Measurements from ENCODE around the gene AK8. TPM values are rescaled to one million over a fixed set of nuclear protein-coding genes. Genes with fewer than 3 reads are reported as not detected.

The AK8 gene
- polyA plus RNA-seq, 1 of the 3 experiments (the other 2 are of a cell fraction): 0.77 TPM

DNA sequence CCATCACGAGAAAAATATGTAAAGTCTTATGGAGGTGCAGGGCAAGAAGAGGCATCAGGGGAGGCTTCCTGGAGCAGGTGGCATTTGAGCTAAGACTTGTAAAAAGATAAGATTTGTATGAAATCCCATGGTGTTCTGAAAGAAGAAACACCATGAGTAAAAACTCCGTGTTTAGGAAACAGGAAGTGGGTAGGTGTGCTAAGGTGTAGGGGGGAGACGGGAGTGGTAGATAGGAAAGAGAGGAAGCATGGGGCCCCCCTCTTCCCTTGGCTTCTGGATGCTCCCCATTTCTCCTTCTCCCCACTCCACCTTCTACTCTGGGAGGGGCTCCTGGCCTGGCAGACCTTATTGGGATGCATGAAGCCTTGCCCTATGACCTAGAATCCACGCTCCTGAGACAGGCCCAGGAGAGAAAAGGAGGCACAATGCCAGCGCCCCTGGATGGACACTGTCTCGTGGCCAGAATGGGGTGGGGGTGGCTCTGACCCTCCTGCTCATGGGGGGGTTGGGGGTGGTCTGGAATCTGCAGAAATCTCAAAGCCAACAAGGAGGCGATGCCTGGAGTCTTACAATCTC lies 104.2 kb downstream of the AK8 start:
- H3K4me1 ChIP-seq (ENCODE audit: control insufficient read depth in 1 of 2, insufficient read depth in 2 of 2, low read depth in 1 of 2, low read length in 1 of 2): peaks cover 0 to 5% of the 10 kb centered on the region in 2 experiments; a peak in 1 of 4 replicates
- no peaks in the 10 kb centered on the region for H3K27me3 ChIP-seq (ENCODE audit: insufficient read depth)
- no peak for TF ChIP-seq POLR2AphosphoS5 (IDR thresholded peaks at IDR 0.05; ENCODE audit: low read depth, low read length)
- TF ChIP-seq, protein P1, sequence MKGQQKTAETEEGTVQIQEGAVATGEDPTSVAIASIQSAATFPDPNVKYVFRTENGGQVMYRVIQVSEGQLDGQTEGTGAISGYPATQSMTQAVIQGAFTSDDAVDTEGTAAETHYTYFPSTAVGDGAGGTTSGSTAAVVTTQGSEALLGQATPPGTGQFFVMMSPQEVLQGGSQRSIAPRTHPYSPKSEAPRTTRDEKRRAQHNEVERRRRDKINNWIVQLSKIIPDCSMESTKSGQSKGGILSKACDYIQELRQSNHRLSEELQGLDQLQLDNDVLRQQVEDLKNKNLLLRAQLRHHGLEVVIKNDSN (IDR thresholded peaks at IDR 0.05; ENCODE audit: borderline replicate concordance, low read depth): no peak
- no peak for TF ChIP-seq FOXM1 (IDR thresholded peaks at IDR 0.05; ENCODE audit: low read depth)
- no peak for TF ChIP-seq CHD2 (IDR thresholded peaks at IDR 0.05; ENCODE audit: low read length, partially characterized antibody)
- TF ChIP-seq RAD21 (IDR thresholded peaks at IDR 0.05; ENCODE audit: low read length): no peak
- TF ChIP-seq, protein P2, sequence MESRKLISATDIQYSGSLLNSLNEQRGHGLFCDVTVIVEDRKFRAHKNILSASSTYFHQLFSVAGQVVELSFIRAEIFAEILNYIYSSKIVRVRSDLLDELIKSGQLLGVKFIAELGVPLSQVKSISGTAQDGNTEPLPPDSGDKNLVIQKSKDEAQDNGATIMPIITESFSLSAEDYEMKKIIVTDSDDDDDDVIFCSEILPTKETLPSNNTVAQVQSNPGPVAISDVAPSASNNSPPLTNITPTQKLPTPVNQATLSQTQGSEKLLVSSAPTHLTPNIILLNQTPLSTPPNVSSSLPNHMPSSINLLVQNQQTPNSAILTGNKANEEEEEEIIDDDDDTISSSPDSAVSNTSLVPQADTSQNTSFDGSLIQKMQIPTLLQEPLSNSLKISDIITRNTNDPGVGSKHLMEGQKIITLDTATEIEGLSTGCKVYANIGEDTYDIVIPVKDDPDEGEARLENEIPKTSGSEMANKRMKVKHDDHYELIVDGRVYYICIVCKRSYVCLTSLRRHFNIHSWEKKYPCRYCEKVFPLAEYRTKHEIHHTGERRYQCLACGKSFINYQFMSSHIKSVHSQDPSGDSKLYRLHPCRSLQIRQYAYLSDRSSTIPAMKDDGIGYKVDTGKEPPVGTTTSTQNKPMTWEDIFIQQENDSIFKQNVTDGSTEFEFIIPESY (IDR thresholded peaks at IDR 0.05; ENCODE audit: borderline replicate concordance, low read depth): no peak
- TF ChIP-seq TCF12 (IDR thresholded peaks at IDR 0.05): no peak
- TF ChIP-seq FOSL2 (IDR thresholded peaks at IDR 0.05; ENCODE audit: borderline replicate concordance, low read depth): no peak
- TF ChIP-seq, protein P3, sequence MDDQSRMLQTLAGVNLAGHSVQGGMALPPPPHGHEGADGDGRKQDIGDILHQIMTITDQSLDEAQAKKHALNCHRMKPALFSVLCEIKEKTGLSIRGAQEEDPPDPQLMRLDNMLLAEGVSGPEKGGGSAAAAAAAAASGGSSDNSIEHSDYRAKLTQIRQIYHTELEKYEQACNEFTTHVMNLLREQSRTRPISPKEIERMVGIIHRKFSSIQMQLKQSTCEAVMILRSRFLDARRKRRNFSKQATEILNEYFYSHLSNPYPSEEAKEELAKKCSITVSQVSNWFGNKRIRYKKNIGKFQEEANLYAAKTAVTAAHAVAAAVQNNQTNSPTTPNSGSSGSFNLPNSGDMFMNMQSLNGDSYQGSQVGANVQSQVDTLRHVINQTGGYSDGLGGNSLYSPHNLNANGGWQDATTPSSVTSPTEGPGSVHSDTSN (IDR thresholded peaks at IDR 0.05): no peak
- TF ChIP-seq TEAD4 (IDR thresholded peaks at IDR 0.05; ENCODE audit: borderline replicate concordance, insufficient read depth): no peak
- no peak for TF ChIP-seq SMC3 (IDR thresholded peaks at IDR 0.05; ENCODE audit: low read depth, low read length)
- TF ChIP-seq SIN3A (IDR thresholded peaks at IDR 0.05; ENCODE audit: borderline replicate concordance, low read depth, low read length): no peak
- no peak for TF ChIP-seq EP300 (IDR thresholded peaks at IDR 0.05; ENCODE audit: borderline replicate concordance in 1 of 2, low read depth in 1 of 2, low read length in 1 of 2)
- TF ChIP-seq NRF1 (IDR thresholded peaks at IDR 0.05; ENCODE audit: low read depth, low read length): no peak
- no peak for TF ChIP-seq MEF2A (IDR thresholded peaks at IDR 0.05; ENCODE audit: borderline replicate concordance, low read depth)
- 53% methylated on average over 7 of the region's 7 CpGs for WGBS (ENCODE audit: low lambda C conversion rate)
- no peak overlapping the region for H3K27ac ChIP-seq (ENCODE audit: low read depth in 2 of 2, low read length in 1 of 2)
- no peaks in the 10 kb centered on the region for H3K9me2 ChIP-seq
- no peaks in the 10 kb centered on the region for H3K79me2 ChIP-seq (ENCODE audit: insufficient read depth)
- no peak overlapping the region for H3K4me2 ChIP-seq
- H3K9ac ChIP-seq: no peak overlapping the region
- POLR2A ChIA-PET: no interaction called here
- no peaks in the 10 kb centered on the region for H3K36me3 ChIP-seq (replicated peaks in 1 of 2; ENCODE audit: control insufficient read depth in 1 of 2, insufficient read depth in 2 of 2, low read length in 1 of 2)
- H3K9me3 ChIP-seq: no peaks in the 10 kb centered on the region
- no peak overlapping the region for H2AFZ ChIP-seq (ENCODE audit: low read depth)
- no peaks in the 10 kb centered on the region for H4K20me1 ChIP-seq (ENCODE audit: insufficient read depth)
- CTCF ChIA-PET: no interaction called here
- H3K4me3 ChIP-seq (ENCODE audit: low read depth in 2 of 2, low read length in 1 of 2): no peak overlapping the region
- no peak for DNase-seq
- no peaks in the 10 kb centered on the region for H3F3A ChIP-seq (replicated peaks; ENCODE audit: insufficient read depth)
